ENCODE data around the gene PTHLH. TPM values are rescaled to one million over a fixed set of nuclear protein-coding genes. Genes with fewer than 3 reads are reported as not detected.

Gene PTHLH
- total RNA-seq, 1 experiment from 2014 or later: 3.8 TPM

GRCh38 chr12:27946421-27946820 lies 26.1 kb downstream of the PTHLH start:
- Histone ChIP-seq H3K4me3 (no peak overlapping the region), H3K4me1 (replicated peaks) (no peaks in the 10 kb centered on the region), H3K9me3 (replicated peaks) (no peaks in the 10 kb centered on the region), H3K36me3 (no peaks in the 10 kb centered on the region), H3K27ac (no peak overlapping the region), H3K27me3 (replicated peaks) (no peaks in the 10 kb centered on the region)
- DNase-seq (ENCODE audit: low read depth in 1 of 2, low spot score in 2 of 2): no peak

- Histone ChIP-seq H3K4me1 (replicated peaks) (no peaks in the 10 kb centered on the region), H3K4me3 (no peak overlapping the region), H3K27ac (no peak overlapping the region), H3K27me3 (replicated peaks) (no peaks in the 10 kb centered on the region), H3K9me3 (replicated peaks) (no peaks in the 10 kb centered on the region), H3K36me3 (no peaks in the 10 kb centered on the region)
- peak; percentile 52 to 60 for DNase-seq (ENCODE audit: low read depth in 1 of 2, low spot score in 2 of 2)
These were observed 31.7 kb downstream of the PTHLH start for GRCh38 chr12:27940756-27941402.

GRCh38 chr12:27940245-27940644 lies 32.3 kb downstream of the PTHLH start:
- H3K4me3 ChIP-seq: no peak overlapping the region
- no peak overlapping the region for H3K27ac ChIP-seq
- no peaks in the 10 kb centered on the region for H3K9me3 ChIP-seq (replicated peaks)
- no peaks in the 10 kb centered on the region for H3K4me1 ChIP-seq (replicated peaks)
- H3K36me3 ChIP-seq: no peaks in the 10 kb centered on the region
- DNase-seq (ENCODE audit: low read depth in 1 of 2, low spot score in 2 of 2): no peak
- H3K27me3 ChIP-seq (replicated peaks): no peaks in the 10 kb centered on the region

GRCh38 chr12:27937768-27938167 lies 34.8 kb downstream of the PTHLH start:
- Histone ChIP-seq H3K36me3 (no peaks in the 10 kb centered on the region), H3K4me3 (no peak overlapping the region), H3K4me1 (replicated peaks) (no peaks in the 10 kb centered on the region), H3K27me3 (replicated peaks) (no peaks in the 10 kb centered on the region), H3K27ac (no peak overlapping the region), H3K9me3 (replicated peaks) (no peaks in the 10 kb centered on the region)
- no peak for DNase-seq (ENCODE audit: low read depth in 1 of 2, low spot score in 2 of 2)

DNA sequence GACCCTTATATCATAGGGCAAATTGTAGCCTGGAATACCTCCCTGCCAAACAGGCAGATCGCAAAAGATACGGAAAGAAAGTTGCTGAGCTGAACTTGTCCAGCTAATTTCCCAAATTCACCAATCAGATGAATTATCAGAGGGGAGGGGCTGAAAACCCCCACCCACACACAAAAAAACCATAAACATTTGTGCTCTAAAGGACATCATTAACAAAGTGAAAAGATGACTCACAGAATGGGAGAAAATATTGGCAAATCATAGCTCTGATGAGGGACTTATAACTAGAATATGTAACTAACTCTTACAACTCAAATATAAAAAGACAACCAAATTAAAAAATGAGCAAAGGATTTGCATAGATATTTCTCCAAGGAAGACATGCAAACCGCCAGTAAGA lies 36.3 kb downstream of the PTHLH start:
- no peaks in the 10 kb centered on the region for H3K4me1 ChIP-seq (replicated peaks)
- no peaks in the 10 kb centered on the region for H3K9me3 ChIP-seq (replicated peaks)
- no peak overlapping the region for H3K27ac ChIP-seq
- no peaks in the 10 kb centered on the region for H3K27me3 ChIP-seq (replicated peaks)
- no peak for DNase-seq (ENCODE audit: low read depth in 1 of 2, low spot score in 2 of 2)
- H3K4me3 ChIP-seq: no peak overlapping the region
- H3K36me3 ChIP-seq: no peaks in the 10 kb centered on the region

- H3K4me3 ChIP-seq: no peak overlapping the region
- H3K4me1 ChIP-seq (replicated peaks): no peaks in the 10 kb centered on the region
- H3K27ac ChIP-seq: no peak overlapping the region
- H3K36me3 ChIP-seq: no peaks in the 10 kb centered on the region
- DNase-seq (ENCODE audit: low read depth in 1 of 2, low spot score in 2 of 2): no peak
- H3K27me3 ChIP-seq (replicated peaks): no peaks in the 10 kb centered on the region
- H3K9me3 ChIP-seq (replicated peaks): no peaks in the 10 kb centered on the region
These were observed 38.3 kb downstream of the PTHLH start for GRCh38 chr12:27934276-27934675.

DNA sequence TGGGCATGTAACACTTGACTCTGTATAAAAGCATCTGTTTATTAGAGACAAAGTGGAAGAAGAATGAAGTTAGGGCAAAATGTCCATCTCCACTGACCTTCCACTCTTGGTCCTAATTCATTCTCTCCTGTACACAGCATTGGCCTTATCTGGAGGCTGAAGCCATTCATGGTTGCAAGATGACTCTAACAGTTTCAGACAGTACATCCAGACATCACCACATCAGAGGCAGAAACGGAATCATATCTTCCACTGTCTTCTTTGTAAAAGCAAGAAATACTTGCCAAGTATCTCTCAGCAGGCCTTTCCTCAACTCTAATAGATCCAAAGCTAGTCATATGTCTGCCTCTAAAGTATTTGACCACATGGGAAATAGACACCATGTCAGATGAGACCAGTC lies 41.1 kb downstream of the PTHLH start:
- Histone ChIP-seq H3K27me3 (replicated peaks) (no peaks in the 10 kb centered on the region), H3K36me3 (no peaks in the 10 kb centered on the region), H3K4me3 (no peak overlapping the region), H3K9me3 (replicated peaks) (no peaks in the 10 kb centered on the region), H3K4me1 (replicated peaks) (no peaks in the 10 kb centered on the region), H3K27ac (no peak overlapping the region)
- DNase-seq (ENCODE audit: low read depth in 1 of 2, low spot score in 2 of 2): no peak

- Histone ChIP-seq H3K9me3 (replicated peaks) (no peaks in the 10 kb centered on the region), H3K27me3 (replicated peaks) (no peaks in the 10 kb centered on the region), H3K4me3 (no peak overlapping the region), H3K27ac (no peak overlapping the region), H3K4me1 (replicated peaks) (no peaks in the 10 kb centered on the region), H3K36me3 (no peaks in the 10 kb centered on the region)
- no peak for DNase-seq (ENCODE audit: low read depth in 1 of 2, low spot score in 2 of 2)
These were observed 45.2 kb downstream of the PTHLH start for GRCh38 chr12:27927347-27927746.

DNA sequence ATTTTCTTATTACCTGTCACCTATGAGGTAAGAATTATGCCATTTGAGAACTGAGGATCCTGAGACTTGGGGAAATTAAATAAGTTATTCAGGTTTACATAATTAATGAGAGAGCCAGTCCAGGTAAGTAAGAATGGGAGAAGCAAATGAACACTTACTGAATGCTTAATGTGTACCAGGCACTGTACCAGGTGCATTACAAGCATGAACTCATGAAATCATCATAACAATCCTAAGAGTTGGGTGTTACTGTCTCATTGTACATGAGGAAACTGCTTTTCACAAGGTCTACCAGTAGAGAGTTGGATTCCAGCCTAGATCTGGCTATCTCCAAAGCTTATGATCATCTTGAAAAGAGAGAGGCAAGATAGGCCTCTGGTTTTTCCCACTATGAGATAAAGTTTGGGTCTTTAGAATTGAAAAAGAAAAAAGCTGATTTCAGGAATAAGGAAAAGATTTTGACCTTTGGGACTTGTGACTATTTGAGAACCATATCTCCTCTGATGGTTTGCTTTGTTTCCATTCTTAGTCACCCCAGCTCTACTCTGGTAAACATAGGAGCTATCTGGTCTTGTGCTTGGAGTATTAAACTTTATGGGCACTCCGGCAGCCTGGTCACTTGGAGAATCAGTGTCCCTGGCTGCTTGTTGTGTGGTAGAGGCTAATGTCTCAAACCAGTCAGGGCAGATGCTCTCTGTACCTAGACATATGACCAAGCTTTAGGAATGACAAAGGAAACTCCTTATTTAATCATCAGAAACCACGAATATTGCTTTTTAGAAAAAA lies 48.0 kb downstream of the PTHLH start:
- Histone ChIP-seq H3K4me3 (no peak overlapping the region), H3K36me3 (no peaks in the 10 kb centered on the region), H3K9me3 (replicated peaks) (no peaks in the 10 kb centered on the region), H3K4me1 (replicated peaks) (no peaks in the 10 kb centered on the region), H3K27me3 (replicated peaks) (no peaks in the 10 kb centered on the region), H3K27ac (no peak overlapping the region)
- no peak for DNase-seq (ENCODE audit: low read depth in 1 of 2, low spot score in 2 of 2)

- Histone ChIP-seq H3K9me3 (replicated peaks) (no peaks in the 10 kb centered on the region), H3K4me1 (replicated peaks) (no peaks in the 10 kb centered on the region), H3K36me3 (no peaks in the 10 kb centered on the region), H3K27me3 (replicated peaks) (no peaks in the 10 kb centered on the region), H3K4me3 (no peak overlapping the region), H3K27ac (no peak overlapping the region)
- no peak for DNase-seq (ENCODE audit: low read depth in 1 of 2, low spot score in 2 of 2)
These were observed 49.9 kb downstream of the PTHLH start for GRCh38 chr12:27922531-27923139.

- no peaks in the 10 kb centered on the region for H3K9me3 ChIP-seq (replicated peaks)
- no peaks in the 10 kb centered on the region for H3K27me3 ChIP-seq (replicated peaks)
- H3K4me1 ChIP-seq (replicated peaks): no peaks in the 10 kb centered on the region
- no peak for DNase-seq (ENCODE audit: low read depth in 1 of 2, low spot score in 2 of 2)
- no peak overlapping the region for H3K4me3 ChIP-seq
- no peak overlapping the region for H3K27ac ChIP-seq
- no peaks in the 10 kb centered on the region for H3K36me3 ChIP-seq
These were observed 52.8 kb downstream of the PTHLH start for GRCh38 chr12:27919671-27920235.

DNA sequence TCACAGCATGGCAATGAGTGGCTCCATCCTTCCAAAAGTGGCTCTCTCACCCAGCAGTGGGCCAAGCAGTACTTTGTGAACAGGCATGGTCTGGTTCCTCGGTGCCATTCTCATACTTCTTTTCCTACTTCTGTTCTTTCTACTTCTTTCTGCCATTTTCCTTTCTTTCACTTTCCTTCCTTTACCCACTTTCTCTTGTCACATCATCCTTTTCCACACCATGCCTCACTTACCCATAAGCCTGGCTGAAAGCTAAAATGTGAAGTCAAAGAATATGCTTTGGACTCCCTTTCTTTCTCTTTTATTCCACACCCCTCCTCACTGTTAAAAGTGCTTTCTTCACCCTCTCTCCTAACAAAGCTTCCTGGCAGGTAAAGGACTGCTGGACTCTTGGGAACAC lies 57.0 kb downstream of the PTHLH start:
- H3K27ac ChIP-seq: no peak overlapping the region
- no peaks in the 10 kb centered on the region for H3K4me1 ChIP-seq (replicated peaks)
- DNase-seq (ENCODE audit: low read depth in 1 of 2, low spot score in 2 of 2): no peak
- no peak overlapping the region for H3K4me3 ChIP-seq
- H3K36me3 ChIP-seq: no peaks in the 10 kb centered on the region
- no peaks in the 10 kb centered on the region for H3K9me3 ChIP-seq (replicated peaks)
- H3K27me3 ChIP-seq (replicated peaks): no peaks in the 10 kb centered on the region

GRCh38 chr12:27915021-27915420 lies 57.5 kb downstream of the PTHLH start:
- no peak for DNase-seq (ENCODE audit: low read depth in 1 of 2, low spot score in 2 of 2)
- no peaks in the 10 kb centered on the region for H3K36me3 ChIP-seq
- H3K27me3 ChIP-seq (replicated peaks): no peaks in the 10 kb centered on the region
- no peak overlapping the region for H3K27ac ChIP-seq
- H3K4me3 ChIP-seq: no peak overlapping the region
- H3K9me3 ChIP-seq (replicated peaks): no peaks in the 10 kb centered on the region
- no peaks in the 10 kb centered on the region for H3K4me1 ChIP-seq (replicated peaks)

- DNase-seq (ENCODE audit: low read depth in 1 of 2, low spot score in 2 of 2): no peak
- H3K4me1 ChIP-seq (replicated peaks): no peaks in the 10 kb centered on the region
- H3K36me3 ChIP-seq: no peaks in the 10 kb centered on the region
- H3K4me3 ChIP-seq: no peak overlapping the region
- no peak overlapping the region for H3K27ac ChIP-seq
- H3K27me3 ChIP-seq (replicated peaks): no peaks in the 10 kb centered on the region
- no peaks in the 10 kb centered on the region for H3K9me3 ChIP-seq (replicated peaks)
These were observed 58.4 kb downstream of the PTHLH start for GRCh38 chr12:27913999-27914614.
